ENCODE data around the gene MGAT5. TPM values are rescaled to one million over a fixed set of nuclear protein-coding genes. Genes with fewer than 3 reads are reported as not detected.
A peak's percentile ranks its signal among the peaks of the same experiment; 100 is the strongest.

The MGAT5 gene
- total RNA-seq, 1 experiment from 2014 or later = 52.4 TPM

- Mint-ChIP-seq H3K27me3 (ENCODE audit: low read depth) (no peaks in the 10 kb centered on the region), H3K4me1 (peaks cover 23% of the 10 kb centered on the region), H3K4me3 (no peak overlapping the region), H3K9me3 (no peaks in the 10 kb centered on the region; the same call in 1 of the 2 replicates), H3K27ac (no peak overlapping the region), H3K36me3 (no peaks in the 10 kb centered on the region)
- CTCF ChIA-PET = interaction anchor here (0.6 to 4.8 kb wide), 29 partner anchors 8 to 841 kb away, joined by 3 to 80 read pairs (median 5); partner anchors contain the start of gene MGAT5
- DNase-seq (ENCODE audit: low spot score) (peak; percentile 80), ATAC-seq (peak; percentile 81)
- POLR2A ChIA-PET = interaction anchor here (0.5 kb wide), 1 partner anchor 136 kb away, joined by 6 read pairs; no protein-coding TSS in a partner anchor
- TF ChIP-seq CTCF (IDR thresholded peaks at IDR 0.05) = peak; percentile 85
- TF ChIP-seq ERG (CRISPR knock-in tag; IDR thresholded peaks at IDR 0.05) = no peak
Measured at GRCh38 chr2:134245340-134245984, 8.4 kb upstream of the MGAT5 start.

GRCh38 chr2:134246154-134246874, 7.6 kb upstream of the MGAT5 start:
- H3K36me3 Mint-ChIP-seq = no peaks in the 10 kb centered on the region
- TF ChIP-seq ESRRA (CRISPR knock-in tag; IDR thresholded peaks at IDR 0.05; ENCODE audit: borderline replicate concordance) (no peak), PREB (CRISPR knock-in tag; IDR thresholded peaks at IDR 0.05; ENCODE audit: borderline replicate concordance) (no peak)
- ChIA-PET CTCF (interaction anchor here (0.6 to 4.8 kb wide), 18 partner anchors 10 to 842 kb away, joined by 3 to 80 read pairs (median 7); no protein-coding TSS in a partner anchor), POLR2A (no interaction called here)
- peaks cover 32% of the 10 kb centered on the region for H3K4me1 Mint-ChIP-seq
- H3K27me3 Mint-ChIP-seq (ENCODE audit: low read depth) = no peaks in the 10 kb centered on the region
- no peak overlapping the region for H3K4me3 Mint-ChIP-seq
- DNase-seq (ENCODE audit: low spot score) (no peak), ATAC-seq (no peak)
- H3K9me3 Mint-ChIP-seq = no peaks in the 10 kb centered on the region; the same call in 1 of the 2 replicates
- no peak overlapping the region for H3K27ac Mint-ChIP-seq

- CTCF ChIA-PET = no interaction called here
- no peaks in the 10 kb centered on the region for H3K36me3 Mint-ChIP-seq
- H3K4me1 Mint-ChIP-seq = peaks cover 40% of the 10 kb centered on the region
- no peak overlapping the region for H3K27ac Mint-ChIP-seq
- no peak for TF ChIP-seq ERG (CRISPR knock-in tag; IDR thresholded peaks at IDR 0.05)
- TF ChIP-seq RELA (CRISPR knock-in tag; IDR thresholded peaks at IDR 0.05; ENCODE audit: borderline replicate concordance) = no peak
- no peak for TF ChIP-seq HMGA2 (CRISPR knock-in tag; IDR thresholded peaks at IDR 0.05)
- no peak for TF ChIP-seq GABPB1 (CRISPR knock-in tag; IDR thresholded peaks at IDR 0.05)
- no peak for TF ChIP-seq ZMAT4 (CRISPR knock-in tag; IDR thresholded peaks at IDR 0.05)
- POLR2A ChIA-PET = no interaction called here
- ATAC-seq (no peak), DNase-seq (ENCODE audit: low spot score) (no peak)
- H3K9me3 Mint-ChIP-seq = no peaks in the 10 kb centered on the region; the same call in 1 of the 2 replicates
- H3K4me3 Mint-ChIP-seq = no peak overlapping the region
- no peaks in the 10 kb centered on the region for H3K27me3 Mint-ChIP-seq (ENCODE audit: low read depth)
Measured at GRCh38 chr2:134247679-134248078, 6.2 kb upstream of the MGAT5 start.

GRCh38 chr2:134248913-134249312, 5.0 kb upstream of the MGAT5 start:
- H3K9me3 Mint-ChIP-seq = no peaks in the 10 kb centered on the region; the same call in 1 of the 2 replicates
- H3K36me3 Mint-ChIP-seq = no peaks in the 10 kb centered on the region
- DNase-seq (ENCODE audit: low spot score) (no peak), ATAC-seq (no peak)
- no peaks in the 10 kb centered on the region for H3K27me3 Mint-ChIP-seq (ENCODE audit: low read depth)
- H3K4me1 Mint-ChIP-seq = peaks cover 40% of the 10 kb centered on the region
- ChIA-PET POLR2A (no interaction called here), CTCF (no interaction called here)
- TF ChIP-seq MXD4 (CRISPR knock-in tag; IDR thresholded peaks at IDR 0.05; ENCODE audit: borderline replicate concordance) (no peak), USF1 (CRISPR knock-in tag; IDR thresholded peaks at IDR 0.05) (no peak)
- H3K27ac Mint-ChIP-seq = no peak overlapping the region
- no peak overlapping the region for H3K4me3 Mint-ChIP-seq
